ENCODE results near the gene CISD1. TPM values are rescaled to one million over a fixed set of nuclear protein-coding genes. Genes with fewer than 3 reads are reported as not detected.

The CISD1 gene
- polyA plus RNA-seq (2013, experiment 1 of 2): 56.0 TPM
- polyA plus RNA-seq (2013, experiment 2 of 2): 51.1 TPM

- Histone ChIP-seq H4K8ac (ENCODE audit: low read depth, low read length) (no peak within 1 kb of the TSS), H3K27ac (replicated peaks; ENCODE audit: low read length) (peak within 1 kb of the TSS; percentile 79), H3K36me3 (replicated peaks in 1 of 2; ENCODE audit: control insufficient read depth in 2 of 2, insufficient read depth in 2 of 2, low read length in 2 of 2) (no peaks in the 10 kb centered on the region), H3K79me1 (ENCODE audit: low read depth, low read length) (peaks cover 2% of the 10 kb centered on the region), H2BK12ac (ENCODE audit: low read length) (no peak within 1 kb of the TSS), H3K4me3 (ENCODE audit: low read length in 2 of 2) (peak within 1 kb of the TSS; percentile 65 to 89), H3K23ac (ENCODE audit: low read depth, low read length, poor library complexity) (peak within 1 kb of the TSS; percentile 93), H3K14ac (ENCODE audit: low read length) (peak within 1 kb of the TSS; percentile 56), H3K4me1 (ENCODE audit: control insufficient read depth in 2 of 2, insufficient read depth in 1 of 2, low read depth in 1 of 2, low read length in 2 of 2) (peaks cover 0 to 7% of the 10 kb centered on the region in 2 donors), H3K9me3 (replicated peaks in 1 of 2; ENCODE audit: control insufficient read depth in 2 of 2, insufficient read depth in 1 of 2, low read depth in 1 of 2, low read length in 2 of 2) (no peaks in the 10 kb centered on the region), H2BK5ac (ENCODE audit: low read length) (peak within 1 kb of the TSS; percentile 80), H3K9ac (ENCODE audit: low read depth, low read length, poor library complexity) (peak within 1 kb of the TSS; percentile 76), H3K18ac (ENCODE audit: low read length) (peak within 1 kb of the TSS; percentile 91), H3K27me3 (ENCODE audit: control insufficient read depth in 3 of 3, insufficient read depth in 3 of 3, low read depth in 1 of 3, low read length in 3 of 3) (no peaks in the 10 kb centered on the region), H2AK5ac (ENCODE audit: low read depth, low read length) (no peak within 1 kb of the TSS), H2BK15ac (ENCODE audit: low read length) (no peak within 1 kb of the TSS), H3K4me2 (ENCODE audit: insufficient read depth, low read length, poor library complexity, severe bottlenecking) (peak within 1 kb of the TSS; percentile 90), H2BK120ac (ENCODE audit: low read depth, low read length) (no peak within 1 kb of the TSS), H2AFZ (ENCODE audit: low read length) (peak within 1 kb of the TSS; percentile 100), H3K4ac (ENCODE audit: low read length) (no peak within 1 kb of the TSS), H4K91ac (ENCODE audit: low read depth, low read length, poor library complexity) (no peak within 1 kb of the TSS)
- peak; percentile 99 for DNase-seq (ENCODE audit: low spot score)
- no CpG with 5 or more reads among the region's 66 CpGs for WGBS, 2 donors (ENCODE audit: extremely low coverage in 2 of 2, insufficient read length in 2 of 2, insufficient replicate concordance in 1 of 2)
These were observed at the start of gene CISD1 for GRCh38 chr10:58268946-58269781. TSS of gene CISD1 (plus strand) at chr10:58269162. CDS start at chr10:58269274, 112 bp downstream.

GRCh38 chr10:58219875-58220274 lies 49.1 kb upstream of the CISD1 start:
- H2BK12ac ChIP-seq (ENCODE audit: low read length): no peak overlapping the region

GRCh38 chr10:58220769-58221451 lies 48.1 kb upstream of the CISD1 start:
- H3K9ac ChIP-seq (ENCODE audit: low read depth, low read length, poor library complexity): no peak overlapping the region
- no peaks in the 10 kb centered on the region for H3K9me3 ChIP-seq (replicated peaks in 1 of 2; ENCODE audit: control insufficient read depth in 2 of 2, insufficient read depth in 1 of 2, low read depth in 1 of 2, low read length in 2 of 2)
- no peaks in the 10 kb centered on the region for H3K79me1 ChIP-seq (ENCODE audit: low read depth, low read length)
- no peak overlapping the region for H3K27ac ChIP-seq (replicated peaks; ENCODE audit: low read length)
- H3K14ac ChIP-seq (ENCODE audit: low read length): no peak overlapping the region
- no peak overlapping the region for H2AK5ac ChIP-seq (ENCODE audit: low read depth, low read length)
- no peak overlapping the region for H4K8ac ChIP-seq (ENCODE audit: low read depth, low read length)
- no peak overlapping the region for H2BK120ac ChIP-seq (ENCODE audit: low read depth, low read length)
- no peaks in the 10 kb centered on the region for H3K4me1 ChIP-seq (ENCODE audit: control insufficient read depth in 2 of 2, insufficient read depth in 1 of 2, low read depth in 1 of 2, low read length in 2 of 2)
- no CpG with 5 or more reads among the region's 2 CpGs for WGBS, 2 donors (ENCODE audit: extremely low coverage in 2 of 2, insufficient read length in 2 of 2, insufficient replicate concordance in 1 of 2)
- H3K4me3 ChIP-seq (ENCODE audit: low read length in 2 of 2): no peak overlapping the region
- no peak overlapping the region for H3K18ac ChIP-seq (ENCODE audit: low read length)
- no peak overlapping the region for H3K4me2 ChIP-seq (ENCODE audit: insufficient read depth, low read length, poor library complexity, severe bottlenecking)
- H2BK5ac ChIP-seq (ENCODE audit: low read length): no peak overlapping the region
- no peak overlapping the region for H4K91ac ChIP-seq (ENCODE audit: low read depth, low read length, poor library complexity)
- H2AFZ ChIP-seq (ENCODE audit: low read length): no peak overlapping the region
- no peak overlapping the region for H2BK15ac ChIP-seq (ENCODE audit: low read length)
- no peak overlapping the region for H3K23ac ChIP-seq (ENCODE audit: low read depth, low read length, poor library complexity)
- no peaks in the 10 kb centered on the region for H3K27me3 ChIP-seq (ENCODE audit: control insufficient read depth in 3 of 3, insufficient read depth in 3 of 3, low read depth in 1 of 3, low read length in 3 of 3)
- no peak overlapping the region for H2BK12ac ChIP-seq (ENCODE audit: low read length)
- H3K4ac ChIP-seq (ENCODE audit: low read length): no peak overlapping the region
- DNase-seq (ENCODE audit: low spot score): no peak
- peaks cover 0 to 6% of the 10 kb centered on the region in 2 donors for H3K36me3 ChIP-seq (replicated peaks in 1 of 2; ENCODE audit: control insufficient read depth in 2 of 2, insufficient read depth in 2 of 2, low read length in 2 of 2)

More at GRCh38 chr10:58219875-58220274, 49.1 kb upstream of the CISD1 start:
- Histone ChIP-seq H4K8ac (ENCODE audit: low read depth, low read length) (no peak overlapping the region), H3K4ac (ENCODE audit: low read length) (no peak overlapping the region), H3K4me1 (ENCODE audit: control insufficient read depth in 2 of 2, insufficient read depth in 1 of 2, low read depth in 1 of 2, low read length in 2 of 2) (no peaks in the 10 kb centered on the region), H2BK120ac (ENCODE audit: low read depth, low read length) (no peak overlapping the region), H3K9me3 (replicated peaks in 1 of 2; ENCODE audit: control insufficient read depth in 2 of 2, insufficient read depth in 1 of 2, low read depth in 1 of 2, low read length in 2 of 2) (no peaks in the 10 kb centered on the region), H3K4me2 (ENCODE audit: insufficient read depth, low read length, poor library complexity, severe bottlenecking) (no peak overlapping the region), H3K9ac (ENCODE audit: low read depth, low read length, poor library complexity) (no peak overlapping the region), H3K27ac (replicated peaks; ENCODE audit: low read length) (no peak overlapping the region), H2BK15ac (ENCODE audit: low read length) (no peak overlapping the region), H3K4me3 (ENCODE audit: low read length in 2 of 2) (no peak overlapping the region), H2AK5ac (ENCODE audit: low read depth, low read length) (no peak overlapping the region), H3K27me3 (ENCODE audit: control insufficient read depth in 3 of 3, insufficient read depth in 3 of 3, low read depth in 1 of 3, low read length in 3 of 3) (no peaks in the 10 kb centered on the region), H4K91ac (ENCODE audit: low read depth, low read length, poor library complexity) (no peak overlapping the region), H3K14ac (ENCODE audit: low read length) (no peak overlapping the region), H3K23ac (ENCODE audit: low read depth, low read length, poor library complexity) (no peak overlapping the region), H2BK5ac (ENCODE audit: low read length) (no peak overlapping the region), H3K18ac (ENCODE audit: low read length) (no peak overlapping the region), H3K79me1 (ENCODE audit: low read depth, low read length) (no peaks in the 10 kb centered on the region), H3K36me3 (replicated peaks in 1 of 2; ENCODE audit: control insufficient read depth in 2 of 2, insufficient read depth in 2 of 2, low read length in 2 of 2) (no peaks in the 10 kb centered on the region), H2AFZ (ENCODE audit: low read length) (no peak overlapping the region)
- no peak for DNase-seq (ENCODE audit: low spot score)

GRCh38 chr10:58225654-58226053 lies 43.3 kb upstream of the CISD1 start:
- WGBS, 2 donors (ENCODE audit: extremely low coverage in 2 of 2, insufficient read length in 2 of 2, insufficient replicate concordance in 1 of 2): no CpG with 5 or more reads among the region's 2 CpGs
- Histone ChIP-seq H3K18ac (ENCODE audit: low read length) (no peak overlapping the region), H2AFZ (ENCODE audit: low read length) (no peak overlapping the region), H4K8ac (ENCODE audit: low read depth, low read length) (no peak overlapping the region), H3K9ac (ENCODE audit: low read depth, low read length, poor library complexity) (no peak overlapping the region), H2BK5ac (ENCODE audit: low read length) (no peak overlapping the region), H3K27ac (replicated peaks; ENCODE audit: low read length) (no peak overlapping the region), H3K4me1 (ENCODE audit: control insufficient read depth in 2 of 2, insufficient read depth in 1 of 2, low read depth in 1 of 2, low read length in 2 of 2) (no peaks in the 10 kb centered on the region), H3K36me3 (replicated peaks in 1 of 2; ENCODE audit: control insufficient read depth in 2 of 2, insufficient read depth in 2 of 2, low read length in 2 of 2) (peaks cover 0 to 18% of the 10 kb centered on the region in 2 donors), H2BK120ac (ENCODE audit: low read depth, low read length) (no peak overlapping the region), H3K9me3 (replicated peaks in 1 of 2; ENCODE audit: control insufficient read depth in 2 of 2, insufficient read depth in 1 of 2, low read depth in 1 of 2, low read length in 2 of 2) (no peaks in the 10 kb centered on the region), H2BK15ac (ENCODE audit: low read length) (no peak overlapping the region), H3K14ac (ENCODE audit: low read length) (no peak overlapping the region), H3K4me3 (ENCODE audit: low read length in 2 of 2) (no peak overlapping the region), H3K27me3 (ENCODE audit: control insufficient read depth in 3 of 3, insufficient read depth in 3 of 3, low read depth in 1 of 3, low read length in 3 of 3) (no peaks in the 10 kb centered on the region), H3K4ac (ENCODE audit: low read length) (no peak overlapping the region), H2BK12ac (ENCODE audit: low read length) (no peak overlapping the region), H2AK5ac (ENCODE audit: low read depth, low read length) (no peak overlapping the region), H3K4me2 (ENCODE audit: insufficient read depth, low read length, poor library complexity, severe bottlenecking) (no peak overlapping the region), H3K23ac (ENCODE audit: low read depth, low read length, poor library complexity) (no peak overlapping the region), H4K91ac (ENCODE audit: low read depth, low read length, poor library complexity) (no peak overlapping the region), H3K79me1 (ENCODE audit: low read depth, low read length) (no peaks in the 10 kb centered on the region)
- no peak for DNase-seq (ENCODE audit: low spot score)
